ENCODE measurements around the gene KDM6A. TPM values are rescaled to one million over a fixed set of nuclear protein-coding genes. Genes with fewer than 3 reads are reported as not detected.
A peak's percentile ranks its signal among the peaks of the same experiment; 100 is the strongest.

KDM6A gene
- total and polyA plus RNA-seq, 2 of the 13 experiments (the other 11 are each of a cell fraction or from before 2014, with no cell fraction given) = 16.7 to 18.2 TPM

GRCh38 chrX:44946771-44947170 is 73.8 kb downstream of the KDM6A start:
- peaks cover 89% of the 10 kb centered on the region for H3K79me2 ChIP-seq (ENCODE audit: insufficient read depth, low read length)
- CTCF ChIA-PET (ENCODE audit: low intra/inter-chr PET ratio, low total read pairs) = no interaction called here

DNA sequence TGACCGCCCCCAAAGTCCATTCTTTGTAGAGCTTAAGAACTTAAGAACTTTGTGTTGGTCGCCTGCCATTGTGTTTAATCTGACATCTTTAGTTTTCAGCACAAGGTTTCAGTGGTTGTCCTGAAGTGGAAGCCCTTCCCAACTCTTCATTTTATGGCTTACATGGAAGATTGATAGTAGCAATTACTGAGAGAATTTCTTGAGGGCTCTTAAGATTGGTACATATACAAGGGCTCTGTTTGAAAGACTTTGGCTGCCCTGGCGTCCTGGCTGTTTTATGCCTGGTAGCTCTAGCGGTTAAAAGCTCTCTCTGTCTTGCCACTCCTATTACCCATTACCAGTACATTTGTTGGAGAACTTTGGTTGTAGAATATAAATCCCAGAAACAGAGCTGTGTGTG is 75.0 kb downstream of the KDM6A start:
- BruUV-seq (replicated peaks) = no TSS peak
- Histone ChIP-seq H3K27ac (ENCODE audit: extremely low read length, insufficient read depth, low read length) (no peak overlapping the region), H3K9ac (ENCODE audit: insufficient read depth, low read depth, low read length) (no peak overlapping the region), H2AFZ (ENCODE audit: low read length) (no peak overlapping the region), H3K27me3 (ENCODE audit: control insufficient read depth in 1 of 2, insufficient read depth in 2 of 2, low read length in 2 of 2) (no peaks in the 10 kb centered on the region), H3K4me3 (replicated peaks in 1 of 3; ENCODE audit: insufficient read depth in 1 of 3, low read depth in 2 of 3, low read length in 3 of 3) (no peak overlapping the region), H3K4me1 (ENCODE audit: insufficient read depth, low read length) (peaks cover 20% of the 10 kb centered on the region), H4K20me1 (ENCODE audit: insufficient read depth, low read length) (0 out of 2 replicates have a peak, but pooled peaks cover 15% of the 10 kb centered on the region), H3K79me2 (ENCODE audit: insufficient read depth, low read length) (peaks cover 94% of the 10 kb centered on the region), H3K4me2 (ENCODE audit: low read depth, low read length) (no peak overlapping the region), H3K9me3 (ENCODE audit: low read length) (no peaks in the 10 kb centered on the region; the same call in 1 of the 2 replicates), H3K36me3 (replicated peaks in 1 of 2; ENCODE audit: control insufficient read depth in 1 of 2, insufficient read depth in 2 of 2, low read length in 2 of 2) (no peaks in the 10 kb centered on the region)
- CTCF ChIA-PET (ENCODE audit: low intra/inter-chr PET ratio, low total read pairs) = no interaction called here
- ATAC-seq (no peak), DNase-seq (ENCODE audit: low spot score) (no peak), FAIRE-seq (no peak)
- in situ Hi-C loops (cut with HindIII; ENCODE audit: extremely low pct_ligation_motif_present, low pct_unique_long_range_greater_than_20kb) = no loop called here
- WGBS (ENCODE audit: low lambda C conversion rate) = 100% methylated on average over 4 of the region's 4 CpGs
- POLR2A ChIA-PET = no interaction called here
- intact Hi-C loops (cut with micrococcal nuclease; ENCODE audit: unreplicated experiment) = loop anchor here (10.0 kb wide), 1 partner anchor 73 kb away; the partner anchor contains the start of gene KDM6A
- TF ChIP-seq ZNF350 (CRISPR knock-in tag; IDR thresholded peaks at IDR 0.05; ENCODE audit: borderline replicate concordance, low read depth) (no peak), RNF2 (conservative IDR thresholded peaks at IDR 0.05; ENCODE audit: low read depth) (no peak), TGIF2 (CRISPR knock-in tag; IDR thresholded peaks at IDR 0.05) (no peak), ZNF710 (CRISPR knock-in tag; IDR thresholded peaks at IDR 0.05; ENCODE audit: borderline replicate concordance) (no peak), ZBTB7A (CRISPR knock-in tag; IDR thresholded peaks at IDR 0.05) (no peak), ZFP90 (CRISPR knock-in tag; IDR thresholded peaks at IDR 0.05; ENCODE audit: borderline replicate concordance) (no peak), ZNF33B (CRISPR knock-in tag; IDR thresholded peaks at IDR 0.05) (no peak), ZBTB38 (CRISPR knock-in tag; IDR thresholded peaks at IDR 0.05) (no peak), ZBTB26 (CRISPR knock-in tag; IDR thresholded peaks at IDR 0.05; ENCODE audit: borderline replicate concordance) (no peak)
- TF ChIP-seq, protein P1, sequence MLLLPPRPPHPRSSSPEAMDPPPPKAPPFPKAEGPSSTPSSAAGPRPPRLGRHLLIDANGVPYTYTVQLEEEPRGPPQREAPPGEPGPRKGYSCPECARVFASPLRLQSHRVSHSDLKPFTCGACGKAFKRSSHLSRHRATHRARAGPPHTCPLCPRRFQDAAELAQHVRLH (CRISPR knock-in tag; IDR thresholded peaks at IDR 0.05; ENCODE audit: borderline replicate concordance, low read depth) = no peak
- TF ChIP-seq, protein P2, sequence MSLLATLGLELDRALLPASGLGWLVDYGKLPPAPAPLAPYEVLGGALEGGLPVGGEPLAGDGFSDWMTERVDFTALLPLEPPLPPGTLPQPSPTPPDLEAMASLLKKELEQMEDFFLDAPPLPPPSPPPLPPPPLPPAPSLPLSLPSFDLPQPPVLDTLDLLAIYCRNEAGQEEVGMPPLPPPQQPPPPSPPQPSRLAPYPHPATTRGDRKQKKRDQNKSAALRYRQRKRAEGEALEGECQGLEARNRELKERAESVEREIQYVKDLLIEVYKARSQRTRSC (CRISPR knock-in tag; IDR thresholded peaks at IDR 0.05; ENCODE audit: low read depth) = no peak

More at GRCh38 chrX:44946771-44947170, 73.8 kb downstream of the KDM6A start:
- intact Hi-C loops (cut with micrococcal nuclease; ENCODE audit: unreplicated experiment) = loop anchor here (10.0 kb wide), 1 partner anchor 72 kb away; the partner anchor contains the start of gene KDM6A
- ATAC-seq (no peak), FAIRE-seq (no peak), DNase-seq (ENCODE audit: low spot score) (no peak)
- Histone ChIP-seq H4K20me1 (ENCODE audit: insufficient read depth, low read length) (0 out of 2 replicates have a peak, but pooled peaks cover 7% of the 10 kb centered on the region), H3K36me3 (replicated peaks in 1 of 2; ENCODE audit: control insufficient read depth in 1 of 2, insufficient read depth in 2 of 2, low read length in 2 of 2) (no peaks in the 10 kb centered on the region), H2AFZ (ENCODE audit: low read length) (no peak overlapping the region), H3K9me3 (ENCODE audit: low read length) (no peaks in the 10 kb centered on the region; the same call in 1 of the 2 replicates), H3K27me3 (ENCODE audit: control insufficient read depth in 1 of 2, insufficient read depth in 2 of 2, low read length in 2 of 2) (no peaks in the 10 kb centered on the region), H3K27ac (ENCODE audit: extremely low read length, insufficient read depth, low read length) (no peak overlapping the region), H3K9ac (ENCODE audit: insufficient read depth, low read depth, low read length) (no peak overlapping the region), H3K4me3 (replicated peaks in 1 of 3; ENCODE audit: insufficient read depth in 1 of 3, low read depth in 2 of 3, low read length in 3 of 3) (no peak overlapping the region), H3K4me2 (ENCODE audit: low read depth, low read length) (no peak overlapping the region), H3K4me1 (ENCODE audit: insufficient read depth, low read length) (peaks cover 14% of the 10 kb centered on the region)
- WGBS (ENCODE audit: low lambda C conversion rate) = 92% methylated on average over 4 of the region's 4 CpGs
- BruUV-seq (replicated peaks) = no TSS peak
- in situ Hi-C loops (cut with HindIII; ENCODE audit: extremely low pct_ligation_motif_present, low pct_unique_long_range_greater_than_20kb) = no loop called here
- TF ChIP-seq ZNF720 (CRISPR knock-in tag; IDR thresholded peaks at IDR 0.05) (no peak), CBX1 (IDR thresholded peaks at IDR 0.05; ENCODE audit: low read depth) (no peak), ZMAT5 (CRISPR knock-in tag; IDR thresholded peaks at IDR 0.05; ENCODE audit: borderline replicate concordance, low read depth) (no peak), KDM5B (CRISPR knock-in tag; IDR thresholded peaks at IDR 0.05; ENCODE audit: borderline replicate concordance) (no peak), SMAD1 (CRISPR knock-in tag; IDR thresholded peaks at IDR 0.05; ENCODE audit: borderline replicate concordance, low read depth) (no peak), LCORL (IDR thresholded peaks at IDR 0.05) (peak; percentile 94), LCORL (CRISPR knock-in tag; IDR thresholded peaks at IDR 0.05) (no peak)
- POLR2A ChIA-PET = no interaction called here
